HG02973 (cell line): ENCODE results near the gene SP140L.
"Not testable (repeated sequence)": the region's sequence is repeated elsewhere in the genome, so short reads cannot be mapped to it uniquely, and the experiment has no call there.

Source experiments
- ATAC-seq: cut with Tn5 transposase; IDR thresholded peaks from one replicate; pipeline ENCODE4 v1.9.1; 2021; ENCODE audit warnings: moderate library complexity; ENCODE audit not compliant: unreplicated experiment

SP140L gene

GRCh38 chr2:230326453-230327417 is at the start of gene SP140L:
Gene SP140L, plus strand, starts transcription at chr2:230327193. Its CDS starts 77 bp downstream, at chr2:230327270.
- peak; percentile 84 for ATAC-seq

GRCh38 chr2:230282936-230283335 is 44.1 kb upstream of the SP140L start:
- no peak for ATAC-seq

GRCh38 chr2:230286048-230286447 is 40.9 kb upstream of the SP140L start:
- no peak for ATAC-seq

- not testable (repeated sequence) for ATAC-seq
Observed at GRCh38 chr2:230289311-230289710, 37.7 kb upstream of the SP140L start.

DNA sequence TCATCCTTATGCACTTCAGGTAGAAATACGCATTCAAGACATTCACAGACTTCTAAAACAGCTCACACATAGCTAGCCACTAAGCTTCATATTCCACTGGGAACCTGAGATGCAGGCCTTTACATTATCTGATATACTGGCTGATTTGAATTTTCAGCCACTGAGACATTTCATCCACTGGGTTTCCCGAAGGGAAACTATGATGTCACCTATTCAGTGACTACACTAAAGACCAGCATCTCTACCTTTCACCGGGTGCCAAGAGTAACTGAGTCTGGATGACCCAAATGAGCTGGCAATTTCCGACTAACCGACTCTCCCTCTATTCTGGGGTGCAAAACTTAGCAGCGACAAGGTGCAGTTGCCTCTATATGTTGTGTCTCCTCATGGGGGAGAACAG is 31.8 kb upstream of the SP140L start:
- no peak for ATAC-seq

DNA sequence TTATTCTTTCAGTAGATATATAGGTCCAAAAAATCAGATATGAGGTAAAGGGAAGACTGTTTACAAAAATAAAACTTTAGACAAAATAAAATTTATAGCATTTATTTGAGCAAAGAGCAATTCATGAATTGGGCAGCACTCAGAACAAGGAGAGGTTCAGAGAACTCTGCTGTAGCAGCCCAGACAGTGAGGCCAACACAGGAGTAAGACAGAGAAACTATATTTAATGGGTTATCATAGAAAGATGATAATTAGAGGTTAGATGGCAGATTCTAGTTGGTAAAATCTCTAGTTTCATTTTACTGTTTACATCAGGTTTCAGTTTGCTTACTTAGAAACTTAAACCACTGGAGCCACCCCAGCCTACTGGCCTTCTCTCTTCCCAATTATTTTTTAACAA is 30.1 kb upstream of the SP140L start:
- ATAC-seq: no peak

DNA sequence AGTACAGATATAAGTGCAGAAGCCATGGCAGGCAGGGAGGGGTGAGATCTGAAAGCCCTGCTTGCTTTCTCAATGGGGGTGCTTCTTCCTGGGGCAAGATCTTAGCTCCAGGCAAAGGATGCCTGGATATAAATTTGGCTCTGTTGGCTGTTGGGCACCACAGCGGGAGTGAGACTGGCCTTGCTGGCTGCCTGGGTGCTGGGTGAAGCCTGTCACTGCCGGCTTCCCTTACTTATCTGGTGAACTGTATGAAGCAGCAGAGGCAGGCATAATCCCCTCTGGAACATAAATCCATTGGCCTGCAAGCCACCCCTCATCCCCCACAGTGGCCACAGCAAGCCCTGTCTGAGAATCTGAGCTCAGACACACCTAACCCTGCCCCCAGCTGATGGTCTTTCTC is 27.4 kb upstream of the SP140L start:
- no peak for ATAC-seq

DNA sequence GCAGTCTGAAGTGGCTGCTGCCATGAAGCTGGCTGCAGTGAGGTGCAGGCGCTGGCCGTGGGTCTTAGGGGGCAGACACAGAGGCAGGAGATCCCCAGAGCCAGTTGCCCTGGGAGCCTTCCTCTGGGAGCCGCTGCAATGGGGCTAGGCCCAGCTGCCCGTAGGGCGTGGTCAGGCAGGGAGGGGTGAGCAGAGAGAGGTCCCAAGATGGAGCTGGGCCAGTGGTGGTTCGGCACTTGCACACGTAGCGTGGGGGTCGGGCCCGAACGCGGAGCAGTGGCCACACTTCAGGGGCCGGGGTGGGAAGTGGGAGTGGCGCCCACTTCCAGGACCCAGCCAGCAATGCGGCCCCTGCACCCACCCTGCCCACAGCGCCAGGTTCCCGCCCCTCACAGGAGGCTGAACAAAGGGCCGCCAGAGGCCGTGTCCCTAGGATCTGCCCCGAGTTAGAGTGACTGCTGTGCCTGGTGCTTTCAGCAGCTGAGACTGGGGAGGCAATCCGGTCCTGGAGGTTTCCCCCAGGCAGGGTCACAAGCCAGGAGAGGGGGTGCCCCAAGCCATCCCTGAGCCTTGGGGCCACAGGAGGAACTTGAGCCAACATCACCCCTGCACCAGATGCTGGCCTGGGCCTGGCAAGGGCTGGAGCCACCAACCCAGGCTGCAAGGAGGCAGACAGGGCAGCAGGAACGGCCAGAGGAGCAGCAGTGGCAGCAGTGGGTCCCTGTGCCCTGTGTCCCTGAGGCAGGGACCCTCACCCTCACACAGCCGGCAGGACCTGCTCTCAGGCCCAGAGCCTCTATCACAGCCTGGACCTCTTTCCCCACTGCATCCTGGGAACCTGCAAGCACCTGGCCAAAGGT is 21.3 kb upstream of the SP140L start:
- ATAC-seq: no peak

GRCh38 chr2:230306474-230306873 is 20.5 kb upstream of the SP140L start:
- ATAC-seq: no peak

DNA sequence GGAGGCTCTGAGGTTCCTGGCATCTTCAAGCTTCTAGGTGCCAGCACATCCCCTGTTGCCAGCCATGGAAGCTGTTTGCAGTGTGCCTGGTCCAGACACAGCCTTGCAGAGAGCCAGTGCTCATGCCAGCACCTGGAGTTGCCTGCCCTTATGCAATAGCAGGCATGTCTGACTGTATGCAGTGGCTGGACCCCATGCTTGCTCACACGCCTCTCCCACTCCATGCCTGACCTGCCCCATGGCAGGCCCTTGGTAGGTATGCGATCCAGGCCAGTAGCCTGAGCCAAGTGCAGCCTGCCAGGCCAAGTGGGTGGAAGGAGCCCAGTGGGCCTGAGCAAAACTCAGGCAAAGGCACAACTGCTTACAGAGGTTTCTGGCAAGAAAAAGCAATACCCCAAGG is 19.5 kb upstream of the SP140L start:
- ATAC-seq: no peak

- ATAC-seq: no peak
Observed at GRCh38 chr2:230308402-230309000, 18.5 kb upstream of the SP140L start.

DNA sequence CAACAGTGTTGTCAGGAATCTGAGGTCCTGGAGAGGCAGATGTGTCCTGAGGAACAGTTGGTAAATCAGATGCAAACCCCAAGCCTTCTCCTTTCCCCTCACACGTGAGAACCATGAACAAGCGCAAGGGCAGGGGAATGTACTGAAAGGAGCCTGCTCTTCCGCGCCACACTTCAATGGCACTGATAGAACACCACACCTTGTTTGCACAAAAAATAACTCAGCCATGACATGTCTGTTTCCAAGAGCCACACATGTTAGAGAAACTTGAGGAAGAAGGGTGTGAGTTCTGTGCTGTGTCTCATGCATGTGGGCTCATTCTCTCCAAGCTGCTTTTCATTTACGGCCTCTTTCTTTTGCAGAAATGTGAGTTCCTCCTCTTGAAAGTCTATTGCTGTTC is 16.2 kb upstream of the SP140L start:
- not testable (repeated sequence) for ATAC-seq

- ATAC-seq: not testable (repeated sequence)
Observed at GRCh38 chr2:230311634-230312033, 15.4 kb upstream of the SP140L start.

- no peak for ATAC-seq
Observed at GRCh38 chr2:230312638-230313037, 14.4 kb upstream of the SP140L start.

DNA sequence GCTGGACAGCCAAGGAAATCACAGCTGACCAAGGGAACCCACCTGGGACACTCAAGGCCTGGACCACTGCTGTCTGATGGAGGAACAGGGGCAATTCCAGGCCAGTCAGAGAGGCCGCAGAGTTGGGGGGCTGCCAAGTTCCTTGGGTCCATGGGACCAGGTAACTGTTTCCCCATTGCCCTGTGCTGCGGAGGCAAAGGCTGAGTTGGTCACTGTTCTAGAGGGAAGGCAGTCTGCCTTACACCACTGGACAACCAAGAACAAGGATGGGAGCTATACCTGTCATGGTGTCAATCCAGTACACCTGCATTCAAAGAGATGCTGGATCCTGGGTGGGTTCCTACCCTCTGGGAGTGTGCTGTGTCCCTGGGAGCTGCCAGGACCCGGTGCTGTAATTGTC is 9.6 kb upstream of the SP140L start:
- no peak for ATAC-seq

DNA sequence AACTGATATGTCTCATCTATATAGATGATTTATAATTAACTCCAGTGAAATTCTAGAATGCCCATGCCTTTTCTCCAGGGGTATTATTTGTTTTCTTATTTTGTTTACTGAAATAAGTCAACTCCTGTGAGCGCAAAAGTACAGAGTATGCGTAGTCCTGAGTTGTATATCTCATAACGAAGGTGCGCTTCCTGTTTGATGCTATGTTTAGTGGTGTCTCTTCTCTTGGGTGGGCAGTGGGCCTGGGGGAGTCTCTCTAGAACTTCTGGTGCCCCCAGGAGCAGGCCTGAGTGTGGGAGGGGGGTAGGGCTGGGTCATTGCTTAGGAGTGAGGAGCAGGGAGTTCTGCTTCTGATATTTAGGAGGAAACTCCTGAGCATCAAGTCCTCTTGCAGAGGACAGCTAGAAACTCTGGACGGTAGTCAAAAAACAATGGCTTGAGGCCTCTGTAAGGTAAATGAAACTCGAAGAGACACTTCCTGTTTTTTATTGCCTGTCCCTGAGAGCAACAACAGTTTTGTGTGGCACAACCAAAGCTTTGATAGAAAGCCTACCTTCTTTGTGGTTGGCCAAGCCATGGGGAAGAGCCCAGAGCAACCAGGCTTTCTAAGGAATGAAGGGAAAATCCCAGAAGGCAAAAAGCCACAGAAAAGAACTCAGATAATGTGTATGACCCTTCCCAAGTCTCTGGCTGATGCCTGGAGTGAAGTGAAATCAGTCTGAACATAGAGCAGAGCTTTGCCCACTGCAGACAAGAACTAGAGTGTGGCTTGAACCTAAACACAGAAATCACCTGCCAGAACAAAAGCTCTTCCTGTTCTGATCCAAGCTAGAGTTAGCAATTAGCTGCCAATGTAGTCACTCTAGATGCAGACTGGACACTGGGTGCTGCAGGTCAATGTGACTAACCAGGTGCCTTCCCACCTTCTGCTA is 8.5 kb upstream of the SP140L start:
- ATAC-seq: peak; percentile 2

GRCh38 chr2:230319211-230319862 is 7.7 kb upstream of the SP140L start:
- peak; percentile 82 for ATAC-seq

GRCh38 chr2:230321031-230321430 is 6.0 kb upstream of the SP140L start:
- ATAC-seq: no peak

- ATAC-seq: no peak
Observed at GRCh38 chr2:230322561-230323384, 4.2 kb upstream of the SP140L start.
